ENCODE measurements around the gene TBC1D1.

DNA sequence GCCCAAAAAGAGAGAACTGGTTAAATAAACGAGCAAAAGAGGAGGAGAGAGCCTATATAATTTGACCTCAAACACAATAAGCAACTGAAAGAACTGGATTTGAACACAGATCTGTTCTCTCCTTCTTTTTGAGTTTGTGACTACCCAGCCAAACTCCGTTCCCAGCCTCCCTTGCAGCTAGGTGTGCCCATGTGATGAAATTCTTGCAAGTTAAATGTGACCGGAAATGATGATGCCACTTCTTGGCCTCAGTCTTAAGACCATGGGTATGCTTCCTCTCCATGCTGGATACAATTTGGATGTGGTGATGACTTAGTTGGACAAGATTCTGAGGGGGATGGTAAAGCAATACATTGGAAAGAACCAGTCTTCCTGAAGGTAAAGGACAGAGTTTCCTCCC is 273.5 kb downstream of the TBC1D1 start:
- TF ChIP-seq, protein P1, sequence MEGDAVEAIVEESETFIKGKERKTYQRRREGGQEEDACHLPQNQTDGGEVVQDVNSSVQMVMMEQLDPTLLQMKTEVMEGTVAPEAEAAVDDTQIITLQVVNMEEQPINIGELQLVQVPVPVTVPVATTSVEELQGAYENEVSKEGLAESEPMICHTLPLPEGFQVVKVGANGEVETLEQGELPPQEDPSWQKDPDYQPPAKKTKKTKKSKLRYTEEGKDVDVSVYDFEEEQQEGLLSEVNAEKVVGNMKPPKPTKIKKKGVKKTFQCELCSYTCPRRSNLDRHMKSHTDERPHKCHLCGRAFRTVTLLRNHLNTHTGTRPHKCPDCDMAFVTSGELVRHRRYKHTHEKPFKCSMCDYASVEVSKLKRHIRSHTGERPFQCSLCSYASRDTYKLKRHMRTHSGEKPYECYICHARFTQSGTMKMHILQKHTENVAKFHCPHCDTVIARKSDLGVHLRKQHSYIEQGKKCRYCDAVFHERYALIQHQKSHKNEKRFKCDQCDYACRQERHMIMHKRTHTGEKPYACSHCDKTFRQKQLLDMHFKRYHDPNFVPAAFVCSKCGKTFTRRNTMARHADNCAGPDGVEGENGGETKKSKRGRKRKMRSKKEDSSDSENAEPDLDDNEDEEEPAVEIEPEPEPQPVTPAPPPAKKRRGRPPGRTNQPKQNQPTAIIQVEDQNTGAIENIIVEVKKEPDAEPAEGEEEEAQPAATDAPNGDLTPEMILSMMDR (IDR thresholded peaks at IDR 0.05) = no peak
- no peak for TF ChIP-seq POLR2A (IDR thresholded peaks at IDR 0.05; ENCODE audit: low read depth)

Data from esophagus muscularis mucosa (tissue), 3 donors.